HUES48 (cell line): ENCODE data around the gene GATM.
"Not testable (repeated sequence)": the region's sequence is repeated elsewhere in the genome, so short reads cannot be mapped to it uniquely, and the experiment has no call there.

Source experiments
- H3K27ac ChIP-seq: one replicate; pipeline ENCODE4 v1.7.0; 2013; ENCODE audit warnings: low read depth, low read length, inconsistent platforms
- H3K27me3 ChIP-seq: 2 replicates; pipeline ENCODE4 v1.6.1; 2013; ENCODE audit warnings: mild to moderate bottlenecking, low read length; ENCODE audit not compliant: control insufficient read depth, insufficient read depth
- H3K36me3 ChIP-seq: 2 replicates; pipeline ENCODE4 v1.6.1; 2013; ENCODE audit warnings: low read length; ENCODE audit not compliant: control insufficient read depth, insufficient read depth
- H3K4me1 ChIP-seq: 2 replicates; pipeline ENCODE4 v1.6.1; 2013; ENCODE audit warnings: mild to moderate bottlenecking, low read length; ENCODE audit not compliant: control insufficient read depth, insufficient read depth
- H3K4me3 ChIP-seq: 2 replicates; pipeline ENCODE4 v1.5.1; 2013; ENCODE audit warnings: mild to moderate bottlenecking, low read depth, low read length
- H3K9ac ChIP-seq: 2 replicates; pipeline ENCODE4 v1.6.1; 2013; ENCODE audit warnings: mild to moderate bottlenecking, low read depth, low read length, moderate library complexity
- H3K9me3 ChIP-seq: 2 replicates; pipeline ENCODE4 v1.6.1; 2013; ENCODE audit warnings: low read length; ENCODE audit not compliant: control insufficient read depth, insufficient read depth

Gene GATM

DNA sequence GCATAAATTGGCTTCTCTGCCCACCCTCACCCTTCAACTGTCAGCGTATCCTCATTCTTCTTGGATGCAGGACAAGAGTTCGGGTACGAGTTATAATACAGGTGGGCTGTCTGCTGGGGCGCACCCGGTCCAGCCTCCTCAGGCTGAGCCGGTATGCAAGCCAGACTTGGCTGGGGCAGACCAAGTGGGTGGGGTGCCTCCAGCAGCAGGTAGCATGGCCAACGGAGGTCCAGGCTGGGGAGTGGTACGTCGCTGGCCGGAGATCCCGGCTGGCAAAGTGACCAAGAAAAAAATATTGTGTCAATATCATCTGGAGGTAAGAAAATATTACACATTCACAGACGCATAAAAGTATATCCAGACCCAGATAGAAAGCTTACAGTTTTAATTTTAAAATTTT, 45.6 kb downstream of the GATM start:
- Histone ChIP-seq H3K4me3 (no peak overlapping the region), H3K9me3 (no peaks in the 10 kb centered on the region), H3K36me3 (no peaks in the 10 kb centered on the region), H3K27ac (no peak overlapping the region), H3K4me1 (peaks cover 5% of the 10 kb centered on the region; the same call in 1 of the 2 replicates), H3K9ac (no peak overlapping the region), H3K27me3 (no peaks in the 10 kb centered on the region)

DNA sequence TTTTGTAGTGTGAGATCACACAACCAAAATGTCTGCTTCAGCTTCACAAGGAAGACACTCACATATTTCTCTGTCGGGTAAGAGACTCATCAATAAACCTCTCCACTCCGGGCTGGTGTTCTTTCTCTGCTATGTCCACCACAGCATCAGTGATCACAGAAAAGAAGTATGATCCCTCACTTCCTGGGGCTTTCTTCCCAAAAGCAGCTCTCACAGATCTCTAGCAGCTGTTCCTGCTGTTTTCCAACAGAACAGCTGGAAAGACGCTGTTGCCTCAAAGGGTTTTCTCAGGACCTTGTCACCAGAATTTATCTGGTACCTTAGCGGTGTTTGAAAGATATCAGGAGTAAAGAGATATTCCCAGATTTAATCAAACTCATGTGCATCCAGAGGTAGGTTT, 46.4 kb downstream of the GATM start:
- H3K27ac ChIP-seq: no peak overlapping the region
- H3K4me3 ChIP-seq: no peak overlapping the region
- H3K36me3 ChIP-seq: no peaks in the 10 kb centered on the region
- peaks cover 6% of the 10 kb centered on the region; the same call in 1 of the 2 replicates for H3K4me1 ChIP-seq
- H3K9ac ChIP-seq: no peak overlapping the region
- H3K9me3 ChIP-seq: no peaks in the 10 kb centered on the region
- no peaks in the 10 kb centered on the region for H3K27me3 ChIP-seq

DNA sequence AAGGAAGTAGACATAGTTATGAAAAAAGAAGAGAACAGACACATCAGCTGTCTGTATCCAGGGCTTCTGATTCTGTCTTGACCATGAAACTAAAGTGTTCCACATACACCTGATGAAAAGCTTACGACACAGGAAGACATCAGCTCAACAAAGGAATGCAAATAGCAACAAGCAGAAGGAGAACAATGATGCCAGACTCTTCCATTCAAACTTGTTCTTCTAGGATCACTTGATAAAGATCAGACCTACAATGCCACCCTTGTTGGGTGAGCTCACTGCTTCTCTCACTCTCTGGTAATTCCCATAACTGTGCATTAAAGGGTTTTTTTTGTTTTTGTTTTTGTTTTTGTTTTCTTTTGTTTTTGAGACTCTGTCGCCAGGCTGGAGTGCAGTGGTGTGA, 49.7 kb downstream of the GATM start:
- no peak overlapping the region for H3K27ac ChIP-seq
- no peaks in the 10 kb centered on the region for H3K27me3 ChIP-seq
- H3K9ac ChIP-seq: no peak overlapping the region
- no peaks in the 10 kb centered on the region for H3K9me3 ChIP-seq
- peaks cover 14% of the 10 kb centered on the region for H3K4me1 ChIP-seq
- no peak overlapping the region for H3K4me3 ChIP-seq
- H3K36me3 ChIP-seq: no peaks in the 10 kb centered on the region

DNA sequence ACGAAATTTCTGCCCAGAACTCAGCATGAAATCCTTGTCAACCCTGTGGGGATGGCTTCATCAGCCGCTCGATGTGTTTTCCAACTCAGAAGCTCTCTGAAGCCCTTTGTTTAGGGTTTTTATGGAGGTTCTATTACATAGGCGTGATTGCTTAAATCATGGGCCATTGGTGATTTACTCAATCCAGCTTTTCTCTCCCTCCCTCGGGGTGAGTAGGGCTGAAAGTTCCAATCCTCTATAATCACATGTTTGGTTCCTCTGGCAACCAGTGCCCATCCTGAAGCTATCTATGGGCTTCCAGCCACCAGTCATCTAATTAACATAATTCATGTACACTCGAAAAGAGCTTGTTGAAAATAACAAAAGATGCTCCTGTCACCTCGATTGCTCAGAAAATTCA, 51.6 kb downstream of the GATM start:
- H3K4me3 ChIP-seq: no peak overlapping the region; the same call in 1 of the 2 replicates
- no peaks in the 10 kb centered on the region for H3K36me3 ChIP-seq
- peaks cover 14% of the 10 kb centered on the region for H3K4me1 ChIP-seq
- no peaks in the 10 kb centered on the region for H3K9me3 ChIP-seq
- H3K9ac ChIP-seq: no peak overlapping the region
- peak overlapping the region; percentile 59 for H3K27ac ChIP-seq
- H3K27me3 ChIP-seq: no peaks in the 10 kb centered on the region

DNA sequence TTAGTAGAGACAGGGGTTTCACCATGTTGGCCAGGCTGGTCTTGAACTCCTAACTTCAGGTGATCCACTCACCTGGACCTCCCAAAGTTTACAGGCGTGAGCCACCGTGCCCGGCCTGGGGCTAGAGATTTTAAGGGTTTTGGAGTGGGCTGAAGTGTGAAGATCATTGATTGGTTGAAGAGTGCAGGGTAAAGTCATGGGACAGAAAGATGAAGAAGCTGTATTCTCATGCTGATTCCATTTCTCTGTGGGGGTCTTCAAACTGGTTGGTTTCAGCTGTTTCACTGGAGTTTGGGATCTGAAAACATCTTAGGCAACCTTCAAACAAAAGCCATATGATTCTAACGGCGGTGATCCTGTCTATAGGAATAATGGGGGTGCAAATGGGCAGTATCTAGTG, 52.1 kb downstream of the GATM start:
- H3K9ac ChIP-seq: no peak overlapping the region
- peak overlapping the region; percentile 59 for H3K27ac ChIP-seq
- H3K4me1 ChIP-seq: peaks cover 14% of the 10 kb centered on the region
- no peaks in the 10 kb centered on the region for H3K36me3 ChIP-seq
- no peak overlapping the region; the same call in 1 of the 2 replicates for H3K4me3 ChIP-seq
- H3K27me3 ChIP-seq: no peaks in the 10 kb centered on the region
- H3K9me3 ChIP-seq: no peaks in the 10 kb centered on the region

DNA sequence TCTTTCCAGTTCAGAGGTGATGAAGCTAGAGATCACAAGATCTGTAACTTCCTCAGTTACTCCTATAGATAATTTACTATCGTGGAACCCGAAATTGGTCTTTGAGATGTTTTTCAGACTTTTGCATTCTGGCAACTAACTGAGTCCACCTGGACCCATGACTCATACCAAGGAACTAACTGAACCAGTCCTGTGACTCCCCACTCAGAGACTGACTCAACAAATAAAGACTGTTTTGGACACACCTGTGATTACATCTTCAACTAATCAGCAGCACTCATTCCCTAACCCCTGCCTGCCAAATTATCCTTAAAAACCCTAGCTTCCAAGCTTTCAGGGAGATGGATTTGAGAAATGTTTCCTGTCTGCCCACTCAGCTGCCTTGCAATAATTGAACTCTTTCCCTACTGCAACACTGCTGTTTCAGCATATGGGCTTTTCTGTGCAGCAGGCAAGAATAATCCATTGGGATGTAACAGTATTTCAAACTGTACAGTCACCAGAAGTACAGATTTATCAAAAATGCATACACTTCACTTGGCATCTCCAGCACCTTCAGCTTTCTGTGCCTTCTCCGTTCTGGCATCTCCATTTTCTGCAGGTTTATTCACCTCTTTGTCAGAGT, 57.7 kb downstream of the GATM start:
- no peaks in the 10 kb centered on the region for H3K9me3 ChIP-seq
- no peaks in the 10 kb centered on the region for H3K4me1 ChIP-seq
- no peak overlapping the region for H3K4me3 ChIP-seq
- H3K36me3 ChIP-seq: no peaks in the 10 kb centered on the region
- no peak overlapping the region for H3K27ac ChIP-seq
- no peaks in the 10 kb centered on the region for H3K27me3 ChIP-seq
- H3K9ac ChIP-seq: no peak overlapping the region

DNA sequence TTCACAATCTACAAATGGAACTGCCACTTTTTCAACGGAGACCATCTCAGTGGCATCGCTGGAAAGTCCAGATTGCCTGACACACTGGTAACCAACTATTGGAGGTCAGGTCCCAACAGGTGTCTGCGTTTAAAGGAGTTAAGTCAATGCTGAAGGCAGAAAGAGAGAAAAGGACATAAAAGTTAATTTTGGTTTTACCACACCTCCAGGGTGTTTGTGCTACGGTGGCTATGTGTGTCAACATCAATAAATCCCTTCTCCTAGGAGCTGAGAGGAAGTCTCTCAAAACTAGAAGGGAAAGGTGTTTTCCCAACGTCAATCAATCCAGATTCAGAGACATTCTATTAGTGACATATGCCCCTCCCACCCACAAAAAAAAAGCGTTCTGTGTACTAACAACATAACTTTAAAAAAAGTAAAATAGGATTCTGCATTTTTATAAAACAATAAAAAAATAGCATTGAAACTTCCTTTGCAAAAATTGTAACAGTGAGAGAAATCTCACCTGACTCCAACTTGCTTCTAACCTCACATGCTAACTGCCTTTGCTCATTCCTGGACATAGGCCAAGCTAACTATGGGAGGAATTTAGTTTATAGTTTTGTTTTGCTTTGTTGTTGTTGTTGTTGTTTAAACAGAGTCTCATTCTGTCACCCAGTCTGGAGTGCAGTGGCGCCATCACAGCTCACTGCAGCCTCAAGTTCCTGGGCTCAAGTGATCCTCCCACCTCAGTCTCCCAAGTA, 58.7 kb downstream of the GATM start:
- H3K9me3 ChIP-seq: no peaks in the 10 kb centered on the region
- H3K4me1 ChIP-seq: no peaks in the 10 kb centered on the region

DNA sequence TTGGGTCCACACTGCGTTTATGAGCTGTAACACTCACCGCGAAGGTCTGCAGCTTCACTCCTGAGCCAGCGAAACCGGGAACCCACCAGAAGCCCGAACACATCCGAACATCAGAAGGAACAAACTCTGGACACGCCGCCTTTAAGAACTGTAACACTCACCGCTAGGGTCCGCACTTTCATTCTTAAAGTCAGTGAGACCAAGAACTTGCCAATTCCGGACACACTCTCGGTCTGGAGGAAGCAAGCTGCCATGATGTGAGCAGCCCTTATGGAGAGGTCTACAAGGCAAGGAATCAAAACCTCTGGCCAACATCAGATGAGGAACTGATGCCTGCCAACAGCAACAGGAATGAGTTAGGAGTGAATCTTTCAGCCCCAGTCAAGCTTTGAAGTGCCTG, 63.4 kb downstream of the GATM start:
- no peaks in the 10 kb centered on the region for H3K9me3 ChIP-seq
- no peaks in the 10 kb centered on the region for H3K27me3 ChIP-seq
- H3K36me3 ChIP-seq: no peaks in the 10 kb centered on the region
- no peak overlapping the region for H3K27ac ChIP-seq
- H3K9ac ChIP-seq: no peak overlapping the region
- no peaks in the 10 kb centered on the region for H3K4me1 ChIP-seq
- no peak overlapping the region for H3K4me3 ChIP-seq

More for the DNA sequence above, 58.7 kb downstream of the GATM start:
- no peak overlapping the region for H3K4me3 ChIP-seq
- no peak overlapping the region for H3K27ac ChIP-seq
- H3K36me3 ChIP-seq: no peaks in the 10 kb centered on the region
- no peaks in the 10 kb centered on the region for H3K27me3 ChIP-seq
- H3K9ac ChIP-seq: no peak overlapping the region

DNA sequence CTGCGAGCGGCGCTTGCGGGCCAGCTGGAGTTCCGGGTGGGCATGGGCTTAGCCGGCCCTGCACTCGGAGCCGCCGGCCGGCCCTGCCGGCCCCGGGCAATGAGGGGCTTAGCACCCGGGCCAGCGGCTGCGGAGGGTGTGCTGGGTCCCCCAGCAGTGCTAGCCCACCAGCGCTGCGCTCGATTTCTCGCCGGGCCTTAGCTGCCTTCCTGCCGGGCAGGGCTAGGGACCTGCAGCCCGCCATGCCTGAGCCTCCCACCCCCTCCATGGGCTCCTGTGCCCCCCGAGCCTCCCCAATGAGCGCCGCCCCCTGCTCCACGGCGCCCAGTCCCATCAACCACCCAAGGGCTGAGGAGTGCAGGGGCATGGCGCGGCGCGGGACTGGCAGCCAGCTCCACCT, 64.2 kb downstream of the GATM start:
- H3K27me3 ChIP-seq, H3K9me3 ChIP-seq, H3K4me1 ChIP-seq, H3K9ac ChIP-seq, H3K27ac ChIP-seq, H3K36me3 ChIP-seq, H3K4me3 ChIP-seq: not testable (repeated sequence)
